AG04449 (cell line): Measurements from ENCODE around the gene HAGH.

Experiments used
- CTCF ChIA-PET: fragments of 350-600 bp; formaldehyde crosslinking; extraction: SDS; loops from one replicate; lab custom pipeline; 2021; ENCODE audit warnings: antibody characterized with exemption; lab: Yijun Ruan, JAX
- POLR2A ChIA-PET: fragments of 400-600, 350-600 bp; formaldehyde crosslinking; extraction: SDS; loops from one replicate; lab custom pipeline; 2020; ENCODE audit warnings: antibody characterized with exemption, inconsistent platforms; lab: Yijun Ruan, JAX
- DNase-seq: peaks from one replicate; pipeline ENCODE4 v3.0.0-alpha.2; 2010; ENCODE audit warnings: low read depth, low spot score
- H3K4me3 ChIP-seq: 2 replicates; pipeline ENCODE4 v1.5.1; 2011; ENCODE audit warnings: low read depth, mild to moderate bottlenecking, control low read depth, low read length
- CTCF ChIP-seq: IDR thresholded peaks from one replicate; pipeline ENCODE4 v1.5.1; 2011; ENCODE audit warnings: mild to moderate bottlenecking, moderate library complexity, low read length, control low read depth, inconsistent platforms; ENCODE audit not compliant: insufficient read depth; ENCODE audit errors: missing control alignments

The HAGH gene

DNA sequence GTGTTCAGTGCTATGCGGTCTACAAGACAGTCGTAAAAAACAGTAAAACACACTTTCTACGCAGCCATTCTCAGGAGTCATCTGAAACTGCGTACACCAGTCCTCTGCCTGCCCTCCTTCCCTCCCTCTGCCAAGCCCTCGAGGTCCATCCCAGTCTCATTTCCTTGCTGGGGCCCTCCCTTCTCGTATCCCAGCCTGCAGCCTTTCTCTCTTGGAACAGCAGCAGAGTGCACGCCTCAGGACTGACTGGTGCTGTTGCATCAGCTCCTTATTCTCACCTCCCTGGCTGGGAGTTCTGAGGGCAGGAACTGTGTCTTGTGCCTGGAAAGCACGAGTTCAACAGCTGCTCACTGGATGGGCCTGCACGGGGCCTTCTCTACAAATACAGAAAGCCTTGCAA lies 12.9 kb upstream of the HAGH start:
- peak; percentile 50 for DNase-seq
- no peak for TF ChIP-seq CTCF
- POLR2A ChIA-PET, result no interaction called here
- H3K4me3 ChIP-seq, result no peak overlapping the region
- CTCF ChIA-PET, result interaction anchor here (0.8 to 2.9 kb wide), 3 partner anchors 10 to 89 kb away, joined by 3 to 10 read pairs (median 3); no protein-coding TSS in a partner anchor

DNA sequence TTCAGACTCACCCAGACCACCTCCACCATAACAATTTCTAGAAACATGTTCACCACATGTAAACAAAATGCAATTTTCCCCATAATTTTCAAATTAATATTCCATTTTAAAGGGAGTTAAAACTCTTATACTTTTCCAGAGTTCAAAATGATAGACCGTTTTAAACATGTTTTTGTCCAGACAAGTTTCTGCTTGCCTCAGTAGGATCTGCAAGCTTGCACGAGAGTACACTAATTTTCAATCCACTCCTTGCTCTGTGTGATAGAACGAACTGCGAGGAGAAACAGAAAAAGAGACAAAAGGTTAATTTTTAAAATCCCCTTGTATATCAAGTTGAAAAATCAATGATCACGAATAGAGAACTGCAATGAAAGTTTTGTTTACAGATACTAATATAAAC lies 7.5 kb upstream of the HAGH start:
- no peak overlapping the region for H3K4me3 ChIP-seq
- ChIA-PET CTCF (interaction anchor here (0.8 kb wide), 1 partner anchor 96 kb away, joined by 4 read pairs; no protein-coding TSS in a partner anchor), POLR2A (no interaction called here)
- TF ChIP-seq CTCF, result no peak
- DNase-seq, result no peak

GRCh38 chr16:1832838-1833454 lies 6.3 kb upstream of the HAGH start:
- H3K4me3 ChIP-seq, result no peak overlapping the region
- TF ChIP-seq CTCF, result no peak
- no peak for DNase-seq
- POLR2A ChIA-PET, result no interaction called here
- CTCF ChIA-PET, result no interaction called here

DNA sequence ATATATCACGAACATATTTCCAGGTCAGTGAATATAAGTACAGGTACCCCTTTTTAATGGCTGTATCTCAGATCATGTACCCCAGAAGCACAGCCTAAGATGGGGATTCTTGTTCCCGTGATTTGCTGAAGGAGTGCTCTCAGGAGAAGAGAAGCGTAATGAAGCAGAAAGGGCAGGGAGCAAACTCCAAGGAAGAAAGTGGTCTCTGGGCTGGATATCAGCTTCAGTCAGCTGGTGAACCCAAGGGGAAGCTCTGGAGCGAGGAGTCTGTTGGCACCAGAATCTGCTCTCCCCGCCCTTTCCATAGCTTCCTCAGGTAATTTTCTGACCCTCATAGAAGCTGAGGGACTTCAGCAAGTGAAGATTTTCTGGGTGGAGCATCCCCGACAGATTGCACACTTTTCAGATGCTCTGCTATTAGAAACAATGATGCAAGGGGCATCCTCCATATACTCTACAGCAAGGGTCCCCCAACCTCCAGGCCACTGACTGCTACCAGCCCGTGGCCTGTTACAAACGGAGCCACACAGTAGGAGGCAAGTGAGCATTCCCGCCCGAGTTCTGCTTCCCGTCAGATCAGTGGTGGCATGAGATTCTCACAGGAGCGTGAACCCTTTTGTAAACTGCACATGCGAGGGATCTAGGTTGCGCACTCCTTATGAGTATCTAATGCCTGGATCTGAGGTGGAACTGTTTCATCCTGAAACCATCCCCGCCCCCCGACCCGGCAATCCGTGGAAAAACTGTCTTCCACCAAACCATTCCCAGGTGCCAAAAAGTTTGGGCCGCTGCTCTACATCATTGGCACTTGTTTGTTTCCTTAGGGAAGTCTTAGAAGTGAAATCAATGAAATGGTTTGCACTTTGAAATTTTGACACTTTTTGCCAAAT lies 4.8 kb upstream of the HAGH start:
- ChIA-PET POLR2A (interaction anchor here (1.3 kb wide), 1 partner anchor 13 kb away, joined by 3 read pairs; no protein-coding TSS in a partner anchor), CTCF (no interaction called here)
- TF ChIP-seq CTCF, result no peak
- no peak for DNase-seq
- no peak overlapping the region for H3K4me3 ChIP-seq

DNA sequence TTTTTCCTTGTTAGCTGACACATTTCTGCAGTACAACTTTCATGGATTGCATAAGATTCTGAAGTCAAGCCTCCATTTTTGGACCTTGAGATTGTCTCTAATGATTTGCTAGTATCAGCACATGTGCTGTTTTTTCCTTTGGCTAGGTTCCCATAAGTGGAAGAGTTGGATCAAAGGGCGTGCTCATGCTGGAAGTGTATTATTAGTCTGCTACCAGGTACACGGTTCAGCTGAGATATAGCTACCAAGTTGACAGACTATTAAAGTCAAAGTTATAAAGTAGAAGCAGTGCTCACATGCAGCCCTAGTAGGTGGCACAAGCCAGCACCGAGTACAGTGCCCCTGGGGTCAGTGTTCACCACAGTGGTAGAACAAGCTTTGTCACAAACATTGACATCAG lies 3.6 kb upstream of the HAGH start:
- no peak for DNase-seq
- ChIA-PET CTCF (interaction anchor here (0.6 kb wide), 1 partner anchor 17 kb away, joined by 3 read pairs; no protein-coding TSS in a partner anchor), POLR2A (no interaction called here)
- no peak overlapping the region for H3K4me3 ChIP-seq
- TF ChIP-seq CTCF, result no peak

- H3K4me3 ChIP-seq, result peak overlapping the region; percentile 99
- TF ChIP-seq CTCF, result no peak
- ChIA-PET CTCF (interaction anchor here (1.0 kb wide), 1 partner anchor 15 kb away, joined by 3 read pairs; no protein-coding TSS in a partner anchor), POLR2A (interaction anchor here (2.5 kb wide), 1 partner anchor 136 kb away, joined by 6 read pairs; the partner anchor contains the start of gene RPS2)
- DNase-seq, result no peak
Measured at GRCh38 chr16:1828645-1829410, 2.2 kb upstream of the HAGH start.
